ENCODE results near the gene CDHR5.

GRCh38 chr11:597166-597725 is 27.5 kb downstream of the CDHR5 start:
- TF ChIP-seq POLR2AphosphoS5 (IDR thresholded peaks at IDR 0.05) (no peak), POLR2A (IDR thresholded peaks at IDR 0.05) (no peak)
- TF ChIP-seq, protein P1, sequence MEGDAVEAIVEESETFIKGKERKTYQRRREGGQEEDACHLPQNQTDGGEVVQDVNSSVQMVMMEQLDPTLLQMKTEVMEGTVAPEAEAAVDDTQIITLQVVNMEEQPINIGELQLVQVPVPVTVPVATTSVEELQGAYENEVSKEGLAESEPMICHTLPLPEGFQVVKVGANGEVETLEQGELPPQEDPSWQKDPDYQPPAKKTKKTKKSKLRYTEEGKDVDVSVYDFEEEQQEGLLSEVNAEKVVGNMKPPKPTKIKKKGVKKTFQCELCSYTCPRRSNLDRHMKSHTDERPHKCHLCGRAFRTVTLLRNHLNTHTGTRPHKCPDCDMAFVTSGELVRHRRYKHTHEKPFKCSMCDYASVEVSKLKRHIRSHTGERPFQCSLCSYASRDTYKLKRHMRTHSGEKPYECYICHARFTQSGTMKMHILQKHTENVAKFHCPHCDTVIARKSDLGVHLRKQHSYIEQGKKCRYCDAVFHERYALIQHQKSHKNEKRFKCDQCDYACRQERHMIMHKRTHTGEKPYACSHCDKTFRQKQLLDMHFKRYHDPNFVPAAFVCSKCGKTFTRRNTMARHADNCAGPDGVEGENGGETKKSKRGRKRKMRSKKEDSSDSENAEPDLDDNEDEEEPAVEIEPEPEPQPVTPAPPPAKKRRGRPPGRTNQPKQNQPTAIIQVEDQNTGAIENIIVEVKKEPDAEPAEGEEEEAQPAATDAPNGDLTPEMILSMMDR (IDR thresholded peaks at IDR 0.05) = no peak

Data from breast epithelium (tissue), 3 donors.